Stimulated activated CD8-positive, alpha-beta memory T cell treated with anti-CD3 and anti-CD28 coated beads, Interleukin-4, amount 100 ng/mL, for 24 hours (primary cell): ENCODE data around the gene CELF1.
"Not testable (repeated sequence)": the region's sequence is repeated elsewhere in the genome, so short reads cannot be mapped to it uniquely, and the experiment has no call there.

ENCODE experiments used
- DNase-seq: peaks from one replicate; pipeline ENCODE4 v3.0.0-alpha.2; 2020; ENCODE audit warnings: low read depth

Gene CELF1

DNA sequence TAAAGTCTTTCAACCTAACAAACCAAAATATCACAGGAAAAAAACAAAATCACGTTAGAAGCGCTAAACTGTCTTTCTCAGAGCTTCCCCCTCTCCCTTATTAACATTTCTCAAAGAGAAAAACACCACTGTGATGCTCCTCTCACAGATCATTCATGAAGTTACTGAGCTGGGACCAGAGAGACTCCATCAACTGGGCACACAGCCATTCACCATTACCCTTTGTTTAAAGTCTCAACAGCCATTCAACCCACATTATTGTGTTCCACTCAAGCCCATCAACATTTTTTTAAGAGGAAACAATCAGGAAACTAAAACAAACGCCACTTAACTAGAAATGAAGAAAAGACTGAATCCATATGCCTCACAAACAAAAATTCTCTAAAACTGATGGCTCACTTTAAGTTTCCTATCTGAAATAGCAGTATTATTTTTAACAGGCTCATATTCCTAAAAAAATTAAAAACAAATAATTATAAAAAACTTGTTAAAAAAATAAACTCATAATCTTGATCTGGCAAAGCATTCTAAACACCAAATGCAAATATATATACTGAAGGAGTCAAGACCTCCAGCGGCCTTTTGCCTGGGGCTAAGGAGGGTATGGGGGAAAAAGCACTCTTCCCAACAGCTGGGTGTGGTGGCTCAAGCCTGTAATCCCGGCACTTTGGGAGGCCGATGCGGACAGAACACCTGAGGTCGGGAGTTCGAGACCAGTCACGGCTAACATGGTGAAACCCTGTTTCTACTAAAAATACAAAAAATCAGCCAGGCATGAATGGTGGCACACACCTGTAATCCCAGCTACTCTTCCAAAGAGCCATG, 14.0 kb downstream of the CELF1 start:
- DNase-seq: no peak

DNA sequence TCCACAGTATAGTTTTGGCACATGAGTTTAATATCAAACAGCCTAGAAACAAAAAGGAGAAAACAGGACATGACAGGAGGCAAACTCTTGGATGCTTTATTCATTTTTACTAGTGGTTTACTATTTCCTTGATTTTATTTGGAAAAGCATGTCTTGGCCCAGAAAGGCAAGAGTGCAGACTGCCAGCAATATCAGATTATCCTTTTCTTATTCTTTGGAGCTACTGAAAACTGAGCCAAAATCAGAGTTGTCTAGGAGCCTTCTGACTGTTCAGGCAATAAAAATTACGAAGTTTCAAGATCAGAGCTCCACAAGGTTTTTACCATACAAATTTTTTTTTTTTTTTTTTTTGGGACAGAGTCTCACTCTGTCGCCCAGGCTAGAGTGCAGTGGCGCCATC, 16.0 kb downstream of the CELF1 start:
- no peak for DNase-seq

DNA sequence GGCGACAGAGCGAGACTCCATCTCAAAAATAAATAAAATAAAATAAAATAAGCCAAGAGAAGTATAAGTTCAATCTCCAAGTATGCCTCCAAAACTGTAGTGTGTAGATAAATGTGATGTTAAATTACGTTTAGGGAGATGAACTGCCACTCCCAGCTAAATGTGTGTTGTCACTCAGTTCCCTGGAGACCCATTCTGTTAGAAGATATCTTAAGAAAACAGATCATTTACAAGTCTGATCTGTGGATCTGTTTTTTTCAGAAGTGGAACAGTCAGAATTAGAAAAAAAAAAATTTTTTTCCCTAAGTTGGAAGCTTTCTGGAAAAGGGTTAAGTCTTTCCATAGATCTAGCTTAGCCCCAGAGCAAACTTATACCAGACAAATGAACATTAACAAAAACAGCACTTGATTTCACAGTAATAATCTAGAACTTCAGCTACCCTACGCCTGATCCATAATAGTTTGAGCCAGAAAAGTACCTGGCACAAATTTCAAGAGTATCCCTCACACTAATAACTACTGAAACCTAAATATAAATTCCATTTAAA, 18.2 kb downstream of the CELF1 start:
- no peak for DNase-seq

DNA sequence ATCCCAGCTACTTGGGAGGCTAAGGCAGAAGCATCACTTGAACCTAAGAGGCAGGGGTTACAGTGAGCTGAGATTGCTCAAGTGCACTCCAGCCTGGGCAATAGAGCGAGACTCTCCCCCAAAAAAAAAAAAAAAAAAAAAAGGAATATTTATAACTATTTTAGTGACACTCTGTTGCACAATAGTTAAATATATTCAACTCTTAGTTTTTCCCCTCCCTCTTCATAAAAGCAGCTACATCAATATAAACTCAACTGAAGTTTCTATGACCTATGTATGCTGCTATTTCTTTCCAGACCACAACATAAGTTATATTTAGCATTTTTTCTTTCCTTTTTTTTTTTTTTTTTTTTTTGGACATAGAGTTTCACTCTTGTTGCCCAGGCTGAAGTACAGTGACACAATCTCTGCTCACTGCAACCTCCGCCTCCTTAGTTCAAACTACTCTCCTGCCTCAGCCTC, 19.2 kb downstream of the CELF1 start:
- DNase-seq: no peak

DNA sequence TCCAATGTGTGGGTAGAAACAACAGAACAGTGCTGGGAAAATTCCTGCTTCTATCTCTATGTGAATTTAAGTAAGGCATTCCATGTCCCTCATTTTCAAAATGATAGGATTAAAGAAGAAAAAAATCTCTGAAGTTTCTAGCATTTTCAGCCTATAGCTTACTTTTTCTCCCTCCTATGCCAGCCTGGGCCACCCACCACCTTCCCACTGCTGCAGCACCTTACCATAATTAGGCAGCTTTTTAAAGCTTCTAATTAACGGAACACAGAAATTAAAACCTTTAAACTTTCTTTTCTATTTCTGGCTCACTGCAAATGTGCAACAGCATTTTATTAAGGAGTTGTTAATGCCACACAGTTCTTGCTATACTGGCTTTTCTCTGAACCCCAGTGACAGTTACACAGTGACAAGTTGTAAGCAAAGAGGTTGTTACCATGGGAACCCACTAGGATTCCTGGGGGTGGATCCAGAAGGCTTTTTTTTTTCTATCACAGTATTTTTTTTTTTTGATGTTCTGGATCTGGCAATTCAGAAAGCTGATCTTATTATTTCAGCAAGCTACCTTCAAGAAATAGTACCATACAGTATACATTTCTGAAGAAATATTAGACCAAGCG, 20.2 kb downstream of the CELF1 start:
- DNase-seq: no peak

DNA sequence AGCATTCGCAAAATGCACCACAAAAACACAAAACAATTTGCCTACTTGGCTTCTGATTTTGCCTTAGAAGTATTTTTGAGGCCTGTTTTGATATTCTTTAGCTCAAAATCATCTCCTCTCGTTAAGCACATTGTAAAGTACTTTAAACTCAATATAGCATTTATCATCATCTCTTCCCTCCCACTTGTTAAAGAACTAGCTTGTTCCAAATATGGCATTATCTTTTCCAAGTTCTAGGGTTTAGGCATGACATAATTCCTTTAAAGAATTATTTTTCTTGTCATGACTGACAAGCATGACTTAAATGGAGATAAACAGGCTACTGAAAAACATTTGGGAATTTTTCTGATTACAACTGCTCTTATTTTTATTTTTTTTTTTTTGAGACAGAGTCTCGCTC, 21.3 kb downstream of the CELF1 start:
- no peak for DNase-seq

DNA sequence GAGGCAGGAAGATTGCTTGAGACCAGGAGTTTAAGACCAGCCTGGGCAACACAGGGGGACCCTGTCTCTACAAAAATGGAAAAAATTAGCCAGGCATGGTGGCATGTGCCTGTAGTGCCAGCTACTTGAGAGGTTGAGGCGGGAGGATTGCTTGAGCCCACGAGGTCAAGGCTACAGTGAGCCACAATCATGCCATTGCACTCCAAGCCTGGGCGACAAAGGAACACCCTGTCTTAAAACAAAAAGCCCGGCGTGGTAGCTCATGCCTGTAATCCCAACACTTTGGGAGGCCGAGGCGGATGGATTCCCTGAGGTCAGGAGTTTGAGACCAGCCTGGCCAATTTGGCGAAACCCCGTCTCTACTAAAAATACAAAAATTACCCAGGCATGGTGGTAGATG, 22.2 kb downstream of the CELF1 start:
- not testable (repeated sequence) for DNase-seq

DNA sequence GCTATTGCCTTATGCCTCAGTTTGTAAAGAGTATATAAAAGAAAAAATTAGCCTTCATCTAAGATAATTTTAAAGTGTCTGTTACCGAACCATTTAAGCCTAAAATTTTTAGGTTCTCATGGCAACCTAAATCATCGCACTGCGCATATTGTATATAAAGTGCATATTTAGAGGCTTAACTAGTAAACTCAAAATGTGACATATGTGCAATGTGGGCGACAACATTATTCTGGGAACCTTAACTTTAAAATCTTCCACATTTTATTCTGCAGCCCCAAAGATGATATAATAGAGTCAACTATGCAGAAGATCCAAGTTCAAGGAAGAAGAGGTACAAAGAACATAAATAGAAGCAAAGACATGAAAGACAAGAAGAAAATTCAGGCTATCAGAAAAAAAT, 23.0 kb downstream of the CELF1 start:
- DNase-seq: no peak

DNA sequence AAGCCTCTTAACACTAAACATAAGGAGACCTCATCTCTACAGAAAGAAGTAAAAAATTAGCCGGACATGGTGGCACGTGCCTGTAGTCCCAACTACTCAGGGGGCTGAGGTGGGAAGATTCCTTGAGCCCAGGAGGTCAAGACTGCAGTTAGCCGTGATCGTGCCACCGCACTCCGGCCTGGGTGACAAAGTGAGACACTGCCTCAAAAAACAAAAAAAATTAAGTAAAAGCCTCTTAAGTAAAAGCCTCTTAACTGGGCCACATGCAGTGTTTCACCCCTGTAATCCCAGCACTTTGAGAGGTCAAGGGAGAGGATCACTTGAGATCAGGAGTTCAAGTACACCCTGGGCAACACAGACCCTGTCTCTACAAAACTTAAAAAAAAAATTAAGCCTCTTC, 25.7 kb downstream of the CELF1 start:
- DNase-seq: no peak

DNA sequence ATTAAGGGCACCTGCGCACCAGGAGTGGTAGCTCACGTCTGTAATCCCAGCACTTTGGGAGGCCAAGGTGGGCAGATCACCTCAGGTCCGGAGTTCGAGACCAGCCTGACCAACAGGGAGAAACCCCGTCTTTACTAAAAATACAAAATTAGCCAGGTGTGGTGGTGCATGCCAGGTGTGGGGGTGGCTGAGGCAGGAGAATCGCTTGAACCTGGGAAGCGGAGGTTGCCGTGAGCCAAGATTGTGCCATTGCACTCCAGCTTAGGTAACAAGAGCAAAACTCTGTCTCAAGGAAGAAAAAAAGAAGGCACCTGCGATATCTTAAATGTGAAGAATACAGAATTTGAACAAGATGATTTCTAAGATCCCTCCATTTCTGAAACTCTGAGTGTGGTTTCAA, 26.9 kb downstream of the CELF1 start:
- not testable (repeated sequence) for DNase-seq

DNA sequence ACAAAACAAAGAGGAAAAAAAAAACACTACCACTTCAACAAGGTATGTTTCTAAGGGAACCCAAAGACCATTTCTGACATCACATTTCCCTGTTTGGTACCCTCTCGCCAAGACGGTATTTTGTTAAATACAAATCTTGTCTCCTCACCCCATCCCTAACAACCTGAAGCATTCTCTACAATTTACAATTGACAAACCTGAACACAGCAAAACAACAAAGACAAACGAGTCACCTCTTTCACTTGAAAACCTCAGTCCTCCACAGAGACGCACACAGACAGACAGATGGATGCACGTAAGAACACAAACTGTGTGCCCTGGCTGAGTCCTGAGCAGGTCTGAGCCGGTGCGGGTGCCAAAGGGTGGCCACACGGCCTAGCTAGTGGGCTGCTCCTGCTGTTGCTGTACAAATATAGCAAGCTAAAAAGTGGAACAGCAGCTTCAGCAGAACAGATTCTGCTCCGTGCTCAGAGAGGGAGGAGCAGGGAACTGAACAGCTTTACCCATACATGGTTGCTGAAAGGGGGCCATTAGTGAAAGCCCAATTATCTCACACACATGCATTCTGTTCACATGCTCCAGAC, 28.5 kb downstream of the CELF1 start:
- no peak for DNase-seq

DNA sequence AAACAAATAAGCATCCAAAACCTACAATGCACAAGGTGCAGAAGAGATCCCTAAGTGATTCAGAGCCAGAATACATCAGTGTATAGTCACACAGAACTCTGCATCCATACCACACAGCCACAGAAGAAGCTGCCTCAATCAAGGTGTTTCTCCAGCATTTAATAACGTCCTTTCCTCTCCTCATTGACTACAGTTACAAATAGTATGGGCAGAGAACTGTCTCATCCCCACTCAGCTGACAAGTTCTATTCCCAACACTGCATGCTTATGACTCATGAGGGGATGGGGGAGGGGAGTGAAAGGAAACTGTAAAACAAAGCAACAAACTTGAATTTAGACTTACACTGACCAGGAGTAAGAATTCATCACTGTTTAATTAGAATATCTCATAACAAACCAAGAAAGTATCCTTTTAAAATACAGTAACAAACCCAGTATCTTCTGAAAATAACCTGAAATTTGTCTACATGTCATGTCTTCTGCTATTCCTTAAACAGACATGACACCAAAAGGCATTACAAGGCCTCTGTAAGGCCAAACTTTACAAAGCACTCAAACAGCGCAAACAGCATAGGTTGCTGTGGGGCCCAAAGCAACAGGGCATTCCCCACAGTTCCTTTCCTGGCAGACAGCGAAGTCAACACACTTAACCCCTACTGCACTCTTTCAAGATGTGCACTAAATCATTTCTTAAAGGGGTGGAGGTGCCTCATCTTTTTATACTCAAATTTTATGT, 29.3 kb downstream of the CELF1 start:
- DNase-seq: no peak

DNA sequence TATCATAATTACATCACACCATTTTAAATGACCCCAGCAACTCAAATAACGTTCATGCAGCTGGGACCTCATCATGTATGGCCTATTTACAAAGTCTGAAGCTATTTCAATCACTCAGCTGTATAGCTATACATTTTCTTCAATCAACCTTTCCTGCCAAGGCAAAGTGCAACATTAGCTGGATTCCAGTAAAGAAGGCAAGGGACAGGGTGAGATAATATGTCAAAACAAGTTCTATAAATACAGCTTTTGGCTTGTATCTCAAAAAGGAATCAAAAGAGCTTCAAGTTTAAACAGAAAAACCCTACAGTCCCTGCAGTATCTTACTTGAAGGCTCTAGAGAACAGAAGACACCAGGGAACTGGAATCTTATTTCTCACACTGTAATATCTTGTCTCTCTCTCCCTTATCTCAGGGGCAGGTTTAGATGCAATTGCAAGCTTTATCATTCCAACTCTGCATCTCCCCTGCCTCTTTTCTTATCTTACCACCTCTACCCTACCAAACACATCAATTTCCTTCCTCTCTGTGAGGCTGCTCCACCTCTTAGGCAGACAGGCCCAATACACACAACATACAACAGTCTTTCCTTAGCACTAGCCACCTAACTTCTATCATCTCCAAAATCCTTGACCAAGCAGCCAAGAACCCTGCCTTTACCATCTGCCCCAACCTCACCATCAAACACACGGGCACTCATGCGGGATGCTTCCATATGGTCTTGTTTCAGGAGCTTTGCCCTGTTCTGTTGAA, 34.5 kb downstream of the CELF1 start:
- no peak for DNase-seq

DNA sequence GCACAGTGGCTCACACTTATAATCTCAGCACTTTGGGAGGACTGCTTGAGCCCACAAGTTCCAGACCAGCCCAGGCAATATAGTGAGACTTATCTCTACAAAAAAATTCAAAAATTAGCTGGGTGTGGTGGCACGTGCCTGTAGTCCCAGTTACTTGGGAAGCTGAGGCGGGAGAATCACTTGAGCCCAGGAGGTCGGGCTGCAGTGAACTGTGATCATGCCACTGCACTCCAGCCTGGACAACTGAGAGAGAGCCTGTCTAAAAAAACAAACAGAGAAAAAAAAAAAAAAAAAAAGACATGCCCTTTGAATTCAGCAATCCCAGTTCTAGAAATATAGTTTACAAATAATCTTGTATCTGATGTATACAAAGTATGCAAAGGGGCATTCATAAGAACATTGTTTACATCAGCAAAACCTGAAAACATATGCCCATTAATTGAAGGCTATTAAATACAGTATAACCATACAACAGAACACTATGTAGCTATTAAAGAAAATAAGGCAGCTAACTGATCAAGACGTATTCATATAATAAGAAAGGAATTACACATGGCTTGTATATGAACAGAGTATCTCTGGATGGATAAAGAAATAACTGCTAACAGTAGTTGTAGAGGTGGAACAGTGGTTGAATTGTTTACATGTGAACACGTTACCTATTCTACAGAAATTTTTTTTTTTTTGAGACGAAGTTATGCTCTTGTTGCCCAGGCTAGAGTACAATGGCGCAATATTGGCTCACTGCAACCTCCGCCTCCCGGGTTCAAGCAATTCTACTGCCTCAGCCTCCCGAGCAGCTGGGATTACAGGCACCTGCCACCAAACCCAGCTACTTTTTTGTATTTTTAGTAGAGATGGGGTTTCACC, 35.7 kb downstream of the CELF1 start:
- DNase-seq: no peak

DNA sequence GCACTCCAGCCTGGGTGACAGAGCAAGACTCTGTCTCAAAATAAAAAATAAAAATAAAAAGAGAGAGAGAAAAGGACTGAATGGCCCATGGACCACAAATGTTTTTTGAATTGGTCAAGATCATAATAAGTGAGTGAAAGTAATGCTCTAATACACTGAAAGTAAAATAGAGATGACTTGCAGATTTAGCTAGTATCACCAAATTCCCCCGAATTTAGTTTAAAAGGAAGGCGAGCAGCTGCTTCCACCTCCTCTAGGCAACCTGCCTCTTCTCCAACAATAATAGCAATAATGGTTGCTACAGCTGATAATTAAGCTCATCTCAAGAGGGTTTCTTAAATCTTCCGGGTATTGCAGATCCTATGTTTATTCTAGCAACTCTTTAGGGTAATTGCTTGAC, 36.8 kb downstream of the CELF1 start:
- no peak for DNase-seq

DNA sequence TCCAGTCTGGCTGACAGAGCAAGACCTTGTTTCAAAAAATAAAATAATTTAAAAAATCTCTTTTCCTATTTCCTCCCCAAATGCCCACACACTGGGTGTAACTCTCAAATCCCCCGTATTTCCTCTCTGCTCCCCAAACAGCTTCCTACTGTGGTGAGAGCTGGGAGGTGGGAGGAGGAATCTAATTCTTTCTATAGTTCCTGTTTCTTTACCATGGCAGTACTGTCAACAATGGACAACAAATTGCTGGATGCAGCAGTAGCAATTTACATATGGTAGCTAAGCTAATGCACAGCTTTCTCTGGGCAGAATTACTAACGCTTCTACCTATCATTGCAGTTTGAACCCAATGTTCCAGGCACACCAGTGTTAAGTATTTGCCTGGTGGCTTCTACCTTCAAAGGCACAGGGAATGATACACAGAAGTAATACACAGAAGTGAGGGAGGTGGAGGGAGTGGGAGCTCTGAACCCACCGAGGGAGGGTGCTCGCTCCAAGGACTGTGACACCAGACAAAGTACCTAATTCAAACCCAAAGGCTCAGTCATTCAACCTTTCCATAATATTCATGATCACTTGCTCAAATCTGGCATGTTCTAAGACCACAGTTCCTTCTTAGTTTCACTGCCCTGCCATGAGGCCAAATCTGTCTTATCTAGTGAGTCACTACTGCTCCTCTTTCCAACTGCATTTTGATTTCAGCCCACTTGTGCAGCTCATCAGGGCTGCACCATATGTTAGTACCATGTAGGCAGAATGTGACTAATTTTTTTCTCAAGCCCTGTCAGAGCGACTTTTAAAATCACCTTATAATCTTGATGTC, 37.9 kb downstream of the CELF1 start:
- DNase-seq: no peak

DNA sequence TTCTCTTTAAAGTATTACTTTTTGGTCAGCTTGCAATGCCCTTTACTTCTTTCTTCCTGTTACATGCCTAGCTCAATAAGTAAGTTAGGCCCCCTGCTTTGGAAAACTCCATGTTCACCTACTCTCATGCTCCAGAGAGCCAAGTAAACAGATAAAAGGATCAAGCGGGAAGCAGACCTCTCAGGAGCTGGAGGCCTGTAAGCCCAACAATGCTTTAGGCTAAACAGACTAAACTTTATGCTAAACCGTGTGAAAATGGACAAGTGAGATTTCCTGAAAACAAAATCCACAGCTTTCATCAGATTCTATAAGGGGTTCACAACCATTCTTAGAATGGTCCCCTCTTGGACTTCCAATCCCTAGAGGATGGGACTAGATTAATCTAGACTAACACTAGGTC, 40.2 kb downstream of the CELF1 start:
- no peak for DNase-seq

DNA sequence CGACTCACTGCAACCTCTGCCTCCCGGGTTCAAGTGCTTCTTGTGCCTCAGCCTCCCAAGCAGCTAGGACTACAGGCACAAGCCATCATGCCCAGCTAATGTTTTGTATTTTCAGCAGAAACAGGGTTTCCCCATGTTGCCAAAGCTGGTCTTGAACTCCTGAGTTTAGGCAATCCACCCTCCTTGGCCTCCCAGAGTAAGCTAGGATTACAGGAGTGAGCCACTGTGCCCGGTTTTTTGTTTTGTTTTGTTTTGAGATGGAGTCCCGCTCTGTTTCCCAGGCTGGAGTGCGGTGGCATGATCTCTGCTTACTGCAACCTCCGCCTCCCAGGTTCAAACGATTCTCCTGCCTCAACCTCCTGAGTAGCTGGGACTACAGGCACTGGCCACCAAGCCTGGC, 41.0 kb downstream of the CELF1 start:
- no peak for DNase-seq

DNA sequence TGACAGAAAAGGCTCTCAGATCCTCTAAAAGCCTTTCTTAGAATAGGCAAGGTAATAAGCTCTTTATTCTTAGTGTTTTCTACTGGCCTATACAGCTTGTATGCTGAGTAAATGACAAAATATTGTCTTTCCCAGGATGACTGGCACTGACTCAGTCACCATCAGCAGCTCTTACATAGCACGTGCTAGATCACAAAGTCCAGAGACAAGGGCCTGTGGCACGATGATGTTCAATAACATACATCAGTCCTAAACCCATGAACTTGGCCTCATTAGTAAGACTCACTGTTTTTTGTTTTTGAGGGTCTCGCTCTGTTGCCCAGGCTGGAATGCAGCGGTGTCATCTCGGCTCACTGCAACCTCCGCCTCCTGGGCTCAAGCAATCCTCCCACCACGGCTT, 42.7 kb downstream of the CELF1 start:
- DNase-seq: no peak

DNA sequence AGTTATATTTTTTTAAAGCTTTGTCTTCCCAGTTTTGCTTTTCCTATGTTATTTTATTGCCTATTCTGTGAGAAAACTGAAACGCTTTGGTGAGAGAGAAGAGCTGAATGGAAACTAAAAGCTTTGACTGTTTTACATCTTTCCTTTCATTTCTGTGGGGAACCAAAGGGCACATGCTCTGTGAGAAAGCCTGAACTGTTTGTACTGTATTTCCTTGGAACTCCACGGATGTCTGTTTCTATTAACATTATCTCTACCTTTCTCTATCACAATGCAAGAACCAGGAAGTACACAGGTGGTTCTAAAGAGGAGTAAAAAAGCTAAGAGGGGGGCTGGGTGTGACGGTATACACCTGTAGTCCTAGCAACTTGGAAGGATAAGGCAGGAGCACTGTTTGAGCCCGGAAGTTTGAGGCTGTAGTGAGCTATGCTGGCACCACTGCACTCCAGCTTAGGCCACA, 43.8 kb downstream of the CELF1 start:
- DNase-seq: no peak
